HG03066 (cell line): ENCODE data around the gene PLEKHF1.
A peak's percentile ranks its signal among the peaks of the same experiment; 100 is the strongest.

ENCODE experiments used
- ATAC-seq: cut with Tn5 transposase; IDR thresholded peaks from one replicate; pipeline ENCODE4 v1.9.1; 2021; ENCODE audit warnings: low read depth; ENCODE audit not compliant: unreplicated experiment

The PLEKHF1 gene

DNA sequence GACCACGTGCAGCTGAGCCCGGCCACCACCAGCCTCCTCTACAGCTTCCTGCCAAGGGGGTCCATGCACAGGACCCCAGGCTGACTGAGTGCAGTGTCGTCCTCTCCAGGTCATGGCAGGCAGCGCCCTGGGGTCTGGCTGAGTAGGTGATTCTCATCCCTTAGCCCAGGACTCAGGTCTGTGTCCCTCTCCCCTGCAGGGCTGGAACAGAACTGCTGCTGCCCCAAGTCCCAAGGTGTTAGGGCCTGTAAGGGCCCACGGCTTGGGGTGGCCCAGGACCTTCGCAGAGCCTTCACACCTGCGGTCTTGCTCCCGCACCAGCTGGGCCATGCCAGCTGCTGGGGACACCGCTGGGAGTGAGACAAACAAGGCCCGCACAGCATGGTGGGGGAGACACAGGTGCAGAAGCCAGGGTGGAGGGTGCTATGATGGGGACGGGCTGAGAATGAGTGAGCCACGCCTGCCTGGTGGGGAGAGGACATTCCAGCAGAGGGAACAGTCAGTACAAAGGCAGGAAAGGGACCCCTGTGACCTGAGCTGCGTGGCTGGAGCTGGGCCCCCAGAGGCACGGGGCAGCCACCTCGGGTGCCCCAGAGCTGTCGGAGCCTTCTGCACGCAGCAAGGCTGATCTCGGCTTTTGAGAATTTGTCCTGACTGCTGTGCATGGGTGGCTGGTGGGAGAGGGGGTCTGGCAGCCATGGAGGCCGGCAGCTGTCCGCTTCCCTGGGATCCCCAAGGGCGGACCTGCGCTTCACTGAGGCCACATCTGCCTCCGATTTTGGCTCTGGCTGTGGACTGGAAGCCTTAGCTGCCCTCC, 11.9 kb downstream of the PLEKHF1 start:
- no peak for ATAC-seq

DNA sequence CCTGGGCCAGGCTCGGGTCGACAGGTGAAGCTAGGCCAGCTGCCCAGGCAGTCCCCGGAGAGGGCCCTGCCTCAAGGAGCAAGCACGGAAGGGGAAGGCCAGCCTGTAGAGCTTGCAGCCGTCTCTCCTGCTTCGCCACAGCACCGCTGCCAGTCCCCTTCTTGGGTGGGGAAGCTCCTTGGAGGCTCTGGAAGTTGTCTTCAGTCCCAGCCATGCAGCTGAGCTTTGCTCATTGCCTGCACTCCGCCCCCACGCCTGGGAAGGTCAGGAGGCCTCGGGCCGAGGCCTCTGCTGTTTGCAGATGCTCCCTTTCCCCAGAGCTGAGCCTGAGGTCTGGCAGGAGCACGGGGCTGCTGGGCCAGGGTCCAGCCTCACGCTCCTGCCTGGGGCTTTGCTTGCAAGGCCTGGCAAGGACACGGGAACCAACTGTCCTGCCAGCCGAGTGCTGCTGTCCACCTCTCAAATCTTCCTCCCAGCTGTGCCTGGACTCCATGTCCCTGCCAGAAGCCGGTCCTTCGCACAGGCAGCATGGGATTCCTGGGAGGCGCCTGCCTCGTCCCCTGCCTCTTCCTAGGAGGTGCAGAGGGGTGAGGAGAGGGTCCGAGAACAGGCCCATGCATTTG, 13.3 kb downstream of the PLEKHF1 start:
- ATAC-seq: no peak

DNA sequence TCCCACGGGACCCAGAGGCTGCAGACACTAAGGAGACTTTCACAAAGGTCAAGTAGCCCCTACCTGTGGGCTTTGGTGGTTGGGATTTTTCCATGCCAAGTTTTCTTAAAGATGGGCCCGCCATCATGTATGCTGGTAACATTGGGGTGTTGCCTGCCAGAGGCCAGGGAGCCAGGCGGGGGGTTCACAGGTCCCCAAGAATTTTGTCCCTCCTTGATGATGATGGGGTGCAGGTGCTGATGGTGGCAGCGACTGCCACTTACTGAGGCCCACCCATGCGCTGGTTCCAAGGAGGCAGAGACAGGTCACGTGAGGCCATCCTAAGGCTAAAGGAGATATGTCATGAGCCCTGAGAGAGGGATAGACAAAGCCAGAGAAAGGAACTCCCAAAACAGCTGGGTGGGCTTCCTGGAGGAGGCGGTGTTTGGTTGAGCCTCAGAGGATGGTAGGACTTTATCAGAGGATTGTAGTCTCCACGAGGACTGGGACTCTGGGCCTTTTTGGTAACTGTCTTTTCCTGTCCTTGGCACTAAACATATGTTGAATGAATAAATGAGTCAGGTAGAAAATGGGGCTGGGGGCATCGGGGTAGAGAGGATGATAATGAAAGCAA, 14.4 kb downstream of the PLEKHF1 start:
- ATAC-seq: no peak

DNA sequence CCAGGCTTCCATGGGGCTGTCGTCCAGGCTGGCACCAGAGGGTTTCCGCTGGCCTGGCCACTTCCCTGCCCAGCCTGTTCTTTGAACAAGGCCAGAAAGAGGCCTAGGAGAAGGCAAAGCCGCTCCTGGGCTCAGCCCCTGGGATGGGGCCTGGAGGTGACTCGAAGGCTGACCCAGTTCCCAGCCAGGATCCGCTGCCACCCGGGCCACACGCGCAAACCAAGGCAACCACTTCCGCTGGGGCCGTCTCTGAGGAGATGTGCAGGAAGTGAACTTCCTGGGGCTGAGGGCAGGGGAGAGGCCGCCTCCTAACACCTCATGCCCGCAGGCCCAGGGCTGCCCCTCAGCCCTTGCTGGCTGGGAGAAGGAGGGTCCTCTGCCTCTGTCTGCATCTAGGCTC, 15.2 kb downstream of the PLEKHF1 start:
- ATAC-seq: no peak

DNA sequence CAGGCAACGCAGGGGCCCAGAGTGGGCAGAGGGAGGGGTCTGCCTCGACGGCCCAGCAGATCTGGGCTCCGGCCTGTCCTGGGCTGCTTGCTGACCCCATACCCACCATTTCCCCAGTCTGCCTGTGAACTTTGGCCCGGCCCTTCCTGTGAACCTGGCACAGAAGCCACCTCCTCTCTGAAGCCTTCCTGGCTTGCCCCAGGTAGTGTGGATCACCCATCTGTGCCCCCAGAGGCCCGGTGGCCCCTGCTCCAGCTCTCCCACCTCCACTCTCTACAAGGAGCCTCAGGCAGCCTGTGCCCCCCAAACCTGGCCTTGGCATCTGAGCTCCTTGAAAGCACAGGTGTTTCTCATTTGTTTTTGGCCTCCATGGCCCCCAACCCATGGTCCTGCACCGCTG, 15.7 kb downstream of the PLEKHF1 start:
- no peak for ATAC-seq

DNA sequence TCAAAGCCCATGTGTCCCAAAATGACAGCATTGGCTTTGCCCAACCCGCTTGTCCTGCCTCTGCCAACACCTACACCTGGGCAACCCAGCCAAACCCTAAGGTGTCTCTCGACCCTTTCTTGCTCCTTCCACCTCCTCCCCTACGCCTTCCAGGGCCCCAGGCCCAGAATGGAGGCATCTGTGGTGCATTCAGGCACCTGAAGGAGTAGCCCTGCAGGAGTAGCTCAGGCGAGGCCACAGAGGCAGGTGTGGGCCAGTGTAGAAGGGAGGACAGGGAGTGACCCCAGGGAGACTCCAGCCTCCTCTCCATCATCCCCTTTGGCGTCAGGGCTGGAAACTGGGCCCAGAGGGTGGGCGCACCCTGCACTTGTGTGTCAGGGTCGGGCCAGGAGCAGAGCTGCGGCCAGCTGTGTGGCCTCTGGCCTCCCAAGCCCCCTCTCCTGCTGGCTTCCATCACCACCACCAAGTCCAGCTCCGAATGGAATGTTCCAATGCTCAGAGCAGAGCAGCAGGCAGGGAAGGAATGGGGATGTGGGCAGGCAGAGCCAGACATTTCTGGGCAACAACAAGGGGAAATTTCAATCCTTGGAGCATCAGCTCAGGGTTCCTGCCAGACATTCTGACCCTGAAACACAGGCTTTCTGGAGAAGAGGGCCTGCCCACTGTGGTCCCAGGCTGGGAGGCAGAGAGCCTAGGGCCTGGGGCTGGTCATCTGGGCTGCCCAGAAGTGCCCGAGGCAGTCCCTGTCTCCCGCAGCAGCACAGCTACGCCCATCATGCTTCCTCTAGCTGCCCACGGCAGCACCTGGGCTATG, 16.4 kb downstream of the PLEKHF1 start:
- ATAC-seq: no peak

DNA sequence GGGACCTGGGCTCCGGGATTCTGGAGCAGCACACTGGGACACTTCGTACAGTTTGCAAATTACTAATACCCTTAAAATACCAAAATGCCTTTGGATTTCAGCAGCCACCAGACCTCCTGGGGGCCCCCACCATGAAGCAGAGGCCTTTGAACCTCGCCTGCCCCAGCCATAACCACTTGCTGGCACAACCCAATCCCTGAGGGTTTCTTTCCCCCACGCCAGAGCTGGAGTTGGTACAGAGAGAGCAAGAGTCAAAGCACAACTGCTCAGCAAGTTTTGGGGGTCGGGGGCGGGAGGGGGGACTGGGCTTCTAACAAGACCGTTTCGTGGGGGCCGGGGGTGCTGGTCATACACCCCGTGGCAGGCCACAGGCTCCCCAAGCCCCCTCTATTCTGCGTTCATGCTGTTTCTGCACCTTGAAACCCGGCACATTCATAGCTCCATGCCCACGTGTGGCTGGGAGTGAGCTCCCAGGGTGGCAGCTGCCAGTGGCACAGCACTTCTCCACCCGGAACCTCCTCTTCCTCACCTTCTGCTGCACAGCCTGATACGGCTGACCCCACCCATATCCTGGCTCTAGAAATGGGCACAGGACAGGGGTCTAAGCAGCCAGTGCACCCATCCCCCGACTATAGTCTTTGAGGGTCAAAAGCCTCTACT, 17.1 kb downstream of the PLEKHF1 start:
- no peak for ATAC-seq

DNA sequence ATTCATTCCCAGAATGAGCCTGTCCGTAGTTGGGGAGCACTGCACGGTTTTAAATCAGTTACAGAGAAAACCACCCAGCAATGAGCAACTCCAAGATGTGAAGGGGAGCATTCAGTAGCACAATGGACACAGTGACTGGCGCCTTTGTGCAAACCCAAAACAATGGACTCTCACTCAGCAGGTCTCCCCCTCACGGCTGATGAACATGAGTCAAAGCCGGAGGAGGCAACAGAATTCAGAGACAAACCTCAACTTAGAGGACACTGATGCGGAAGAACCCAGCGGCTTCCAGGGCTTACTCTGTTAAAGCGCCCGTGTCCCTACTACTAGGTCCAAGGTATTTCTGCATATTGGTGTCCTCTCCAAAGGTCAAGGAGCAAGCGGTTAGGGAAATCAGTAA, 17.7 kb downstream of the PLEKHF1 start:
- ATAC-seq: no peak

DNA sequence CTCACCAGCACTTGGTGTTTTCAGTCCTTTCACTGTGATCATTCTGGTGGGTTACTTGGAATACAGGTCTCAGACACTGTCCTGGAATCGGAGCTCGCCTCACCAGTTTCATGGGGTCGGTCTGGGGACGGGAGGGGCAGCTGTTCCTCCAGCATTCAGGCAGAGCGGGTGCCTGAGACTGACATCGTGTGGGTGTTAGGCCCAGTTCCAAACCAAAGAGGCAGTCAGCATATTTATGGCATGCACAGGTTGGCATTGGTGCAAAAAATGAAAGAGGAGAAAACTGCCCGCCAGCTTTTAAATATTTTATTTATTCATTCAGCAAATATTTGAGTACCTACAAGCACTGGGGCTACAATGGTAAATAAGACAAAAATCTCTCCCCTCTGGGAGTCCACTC, 20.1 kb downstream of the PLEKHF1 start:
- ATAC-seq: no peak

DNA sequence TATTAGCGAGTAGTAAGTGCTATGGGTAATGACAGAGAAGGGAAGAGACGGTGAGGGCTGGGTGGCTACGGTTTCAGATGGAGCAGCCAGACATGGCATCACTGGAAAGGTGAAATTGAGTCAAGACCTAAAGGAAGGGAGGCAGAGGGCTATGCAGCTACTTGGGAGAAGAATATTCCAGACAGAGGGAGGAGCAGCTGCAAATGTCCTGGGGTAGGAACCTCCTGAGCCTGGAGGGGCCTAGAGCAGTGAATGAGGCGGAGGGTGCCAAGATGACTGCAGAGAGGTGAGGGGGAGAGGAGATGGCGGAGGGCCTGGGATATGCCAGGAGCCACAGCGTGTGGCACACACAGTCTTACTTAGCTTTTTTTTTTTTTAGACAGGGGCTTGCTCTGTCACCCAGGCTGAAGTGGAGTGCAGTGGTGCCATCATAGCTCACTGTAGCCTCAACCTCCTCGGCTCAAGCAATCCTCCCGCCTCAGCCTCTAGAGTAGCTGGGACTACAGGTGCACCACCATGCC, 21.1 kb downstream of the PLEKHF1 start:
- ATAC-seq: no peak

DNA sequence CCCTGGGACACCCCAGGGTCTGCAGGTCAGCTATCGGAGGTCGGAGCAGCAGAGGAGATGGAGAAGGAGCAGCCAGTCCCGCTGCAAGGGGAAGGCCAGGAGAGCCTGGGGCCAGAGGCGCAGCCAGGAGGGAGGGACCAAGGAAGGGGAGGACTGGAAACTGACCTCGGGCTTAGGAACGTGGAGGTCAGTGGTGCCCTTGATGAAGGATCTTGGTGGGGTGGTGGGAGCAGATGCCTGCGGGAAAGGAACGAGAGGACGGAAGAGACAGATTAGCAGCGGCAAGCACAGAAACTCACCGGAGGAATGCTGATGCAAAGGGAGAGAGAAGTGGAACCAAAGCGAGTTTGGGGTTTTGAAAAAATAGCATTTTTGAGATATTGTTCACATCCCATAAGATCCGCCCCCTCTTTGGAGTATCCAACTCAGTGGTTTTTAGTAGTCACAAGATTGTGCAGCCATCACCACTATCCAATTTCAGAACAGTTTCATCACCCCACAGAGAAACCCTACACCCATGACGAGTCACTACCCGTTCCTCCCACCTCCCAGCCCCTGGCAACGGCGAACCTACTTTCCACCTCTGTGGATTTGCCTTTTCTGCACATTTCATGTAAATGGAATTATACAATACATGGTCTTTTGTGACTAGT, 22.1 kb downstream of the PLEKHF1 start:
- ATAC-seq: no peak

DNA sequence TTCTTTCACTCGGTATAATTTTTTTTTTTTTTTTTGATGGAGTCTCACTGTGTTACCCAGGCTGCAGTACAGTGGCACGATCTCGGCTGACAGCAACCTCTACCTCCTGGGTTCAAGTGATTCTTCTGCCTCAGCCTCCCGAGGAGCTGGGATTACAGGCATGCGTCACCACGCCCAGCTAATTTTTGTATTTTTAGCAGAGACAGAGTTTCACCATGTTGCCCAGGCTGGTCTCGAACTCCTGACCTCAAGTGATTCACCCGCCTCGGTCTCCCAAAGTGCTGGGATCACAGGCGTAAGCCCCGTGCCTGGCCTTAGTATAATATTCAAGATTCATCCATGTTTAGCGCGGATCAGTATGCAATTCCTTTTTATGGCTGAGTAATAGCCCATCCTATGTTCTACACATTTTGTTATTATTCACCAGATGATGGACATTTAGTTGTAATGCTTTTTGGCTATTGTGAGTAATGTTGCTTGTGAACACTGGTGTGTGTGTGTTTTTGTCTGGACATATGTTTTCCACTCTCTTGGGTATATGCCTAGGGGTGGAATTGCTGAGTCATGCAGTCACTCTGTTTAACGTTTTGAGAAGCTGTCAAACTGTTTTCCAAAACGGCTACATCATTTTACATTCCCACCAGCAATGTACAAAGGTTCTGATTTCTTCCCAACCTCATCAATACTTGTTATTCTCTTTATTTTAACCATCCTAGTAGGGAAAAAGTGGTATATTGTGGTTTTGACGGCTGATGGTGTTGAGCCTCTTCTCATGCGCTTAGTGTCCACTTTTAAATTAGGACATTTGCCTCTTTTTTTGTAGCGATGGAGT, 22.9 kb downstream of the PLEKHF1 start:
- no peak for ATAC-seq

DNA sequence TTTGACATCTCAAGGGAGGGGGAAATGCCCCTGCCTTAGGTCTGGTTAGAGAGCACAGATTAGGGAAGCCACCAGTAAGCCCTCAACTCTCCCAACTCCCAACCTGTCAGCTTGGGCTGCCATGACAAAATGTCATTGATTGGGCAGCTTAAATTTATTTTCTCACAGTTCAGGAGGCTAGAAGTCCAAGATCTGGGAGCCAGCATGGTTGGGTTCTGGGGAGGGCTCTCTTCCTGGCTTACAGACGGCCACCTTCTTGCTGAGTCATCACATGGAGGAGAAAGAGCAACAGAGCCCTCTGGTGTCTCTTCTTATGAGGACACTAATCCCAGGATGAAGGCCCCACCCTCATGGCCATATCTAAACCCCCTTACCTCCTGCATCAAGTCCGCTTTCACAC, 25.6 kb downstream of the PLEKHF1 start:
- ATAC-seq: no peak

DNA sequence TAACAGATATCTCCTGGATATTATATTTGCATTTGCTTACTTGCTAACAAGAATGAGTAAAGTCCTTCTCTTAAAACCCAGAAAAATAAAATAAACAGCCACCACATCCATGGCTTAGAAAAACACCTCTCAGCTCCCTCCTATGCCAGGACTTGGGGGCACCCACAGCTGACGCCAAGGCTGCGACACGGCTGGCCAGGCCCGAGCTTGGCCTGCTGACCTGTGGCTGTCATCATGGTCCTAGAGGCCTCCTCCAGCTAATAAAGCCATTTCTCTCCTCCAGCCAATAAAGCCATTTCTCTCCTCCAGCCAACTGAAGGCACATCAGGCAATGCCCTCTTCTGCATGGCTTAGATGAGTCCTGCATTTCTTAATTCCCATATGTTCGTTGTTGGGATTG, 28.9 kb downstream of the PLEKHF1 start:
- ATAC-seq: no peak

DNA sequence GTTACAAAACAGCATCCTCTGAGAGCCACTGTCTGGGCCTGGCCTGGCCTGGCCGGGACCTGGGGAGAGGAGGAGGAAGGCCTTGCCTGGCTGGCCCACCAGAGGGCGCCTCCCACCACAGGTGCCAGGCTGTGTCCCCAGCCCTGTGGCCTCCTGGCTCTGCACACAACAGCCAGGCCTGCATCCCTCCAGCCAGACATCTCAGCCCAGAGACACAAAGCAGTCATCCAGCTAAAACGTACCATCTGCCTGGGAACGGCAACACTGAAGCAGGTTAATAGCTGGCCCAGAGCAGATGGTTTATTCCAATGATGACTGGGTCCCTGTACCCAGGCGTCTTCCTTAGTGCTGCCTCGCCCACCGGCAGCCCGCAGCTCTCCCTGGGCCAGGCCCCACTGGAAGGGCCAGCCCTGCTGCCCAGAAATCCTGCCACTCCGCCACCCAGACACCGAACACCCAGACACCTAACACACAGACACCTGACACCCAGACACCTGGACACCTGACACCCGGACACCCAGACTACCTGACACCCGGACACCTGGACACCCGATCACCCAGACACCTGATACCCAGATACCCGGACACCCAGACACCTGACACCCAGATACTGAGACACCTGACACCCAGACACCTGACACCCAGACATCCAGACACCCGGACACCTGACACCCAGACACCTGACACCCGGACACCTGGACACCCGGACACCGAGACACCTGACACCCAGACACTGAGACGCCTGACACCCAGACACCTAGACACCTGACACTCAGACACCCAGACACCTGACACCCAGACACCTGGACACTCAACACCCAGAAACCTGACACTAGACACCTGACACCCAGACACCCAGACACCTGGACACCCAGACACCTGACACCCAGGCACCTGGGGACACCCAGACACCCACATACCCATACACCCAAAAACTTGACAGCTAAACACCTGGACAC, 29.7 kb downstream of the PLEKHF1 start:
- ATAC-seq: peak; percentile 79

DNA sequence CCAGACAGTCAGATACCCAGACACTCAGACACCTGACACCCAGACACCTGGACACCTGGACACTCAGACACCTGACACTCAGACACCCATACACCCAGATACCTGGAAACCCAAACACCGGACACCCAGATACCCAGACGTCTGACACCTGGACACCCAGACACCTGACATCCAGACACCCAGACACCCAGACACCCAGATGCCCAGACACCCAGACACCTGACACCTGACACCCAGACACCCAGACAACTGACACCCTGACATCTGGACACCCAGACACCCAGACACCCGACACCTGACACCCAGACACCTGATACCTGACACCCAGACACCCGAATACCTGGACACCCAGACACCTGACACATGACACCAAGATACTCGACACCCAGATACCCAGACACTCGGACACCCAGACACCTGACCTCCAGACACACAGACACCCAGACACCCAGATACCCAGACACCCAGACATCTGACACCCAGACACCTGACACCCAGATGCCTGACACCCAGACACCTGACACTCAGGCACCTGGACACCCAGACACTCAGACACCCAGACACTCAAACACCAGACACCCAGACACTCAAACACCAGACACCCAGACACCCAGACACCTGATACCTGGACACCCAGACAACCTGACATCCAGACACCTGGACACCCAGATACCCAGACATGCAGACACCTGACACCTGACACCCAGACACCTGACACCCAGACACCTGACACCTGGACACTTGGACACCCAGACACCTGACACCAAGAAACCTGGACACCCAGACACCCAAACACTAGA, 30.7 kb downstream of the PLEKHF1 start:
- ATAC-seq: no peak

DNA sequence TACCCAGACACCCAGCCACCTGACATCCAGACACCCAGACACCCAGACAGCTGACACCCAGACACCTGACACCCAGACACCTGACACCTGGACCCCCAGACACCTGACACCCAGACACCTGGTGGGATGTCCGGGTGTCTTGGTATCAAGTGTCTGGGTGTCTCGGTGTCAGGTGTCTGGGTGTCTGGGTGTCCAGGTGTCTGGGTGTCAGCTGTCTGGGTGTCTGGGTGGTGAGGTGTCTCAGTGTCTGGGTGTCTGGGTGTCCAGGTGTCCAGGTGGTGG, 31.2 kb downstream of the PLEKHF1 start:
- no peak for ATAC-seq
